ENCODE measurements around the gene GPATCH2.
"Not testable (repeated sequence)": the region's sequence is repeated elsewhere in the genome, so short reads cannot be mapped to it uniquely, and the experiment has no call there.

The GPATCH2 gene

GRCh38 chr1:217585577-217585976 lies 45.3 kb downstream of the GPATCH2 start:
- H3K4me3 ChIP-seq (ENCODE audit: low read depth, low read length) = no peak overlapping the region
- no peak for TF ChIP-seq CTCF (IDR thresholded peaks at IDR 0.05; ENCODE audit: low read depth, low read length)

- not testable (repeated sequence) for H3K4me3 ChIP-seq (ENCODE audit: low read depth, low read length)
Observed at GRCh38 chr1:217584286-217584811, 46.5 kb downstream of the GPATCH2 start.

- no peak for TF ChIP-seq CTCF (IDR thresholded peaks at IDR 0.05; ENCODE audit: low read depth, low read length)
Observed at GRCh38 chr1:217577336-217577735, 53.6 kb downstream of the GPATCH2 start.

GRCh38 chr1:217574265-217574949 lies 56.5 kb downstream of the GPATCH2 start:
- H3K4me3 ChIP-seq (ENCODE audit: low read depth, low read length) = no peak overlapping the region
- TF ChIP-seq CTCF (IDR thresholded peaks at IDR 0.05; ENCODE audit: low read depth, low read length) = no peak

More at GRCh38 chr1:217577336-217577735, 53.6 kb downstream of the GPATCH2 start:
- H3K4me3 ChIP-seq (ENCODE audit: low read depth, low read length) = no peak overlapping the region

- H3K4me3 ChIP-seq (ENCODE audit: low read depth, low read length) = no peak overlapping the region
- no peak for TF ChIP-seq CTCF (IDR thresholded peaks at IDR 0.05; ENCODE audit: low read depth, low read length)
Observed at GRCh38 chr1:217569021-217569420, 61.9 kb downstream of the GPATCH2 start.

- TF ChIP-seq CTCF (IDR thresholded peaks at IDR 0.05; ENCODE audit: low read depth, low read length) = no peak
- no peak overlapping the region for H3K4me3 ChIP-seq (ENCODE audit: low read depth, low read length)
Observed at GRCh38 chr1:217568200-217568599, 62.7 kb downstream of the GPATCH2 start.

GRCh38 chr1:217564833-217565232 lies 66.1 kb downstream of the GPATCH2 start:
- no peak overlapping the region for H3K4me3 ChIP-seq (ENCODE audit: low read depth, low read length)
- no peak for TF ChIP-seq CTCF (IDR thresholded peaks at IDR 0.05; ENCODE audit: low read depth, low read length)

- no peak for TF ChIP-seq CTCF (IDR thresholded peaks at IDR 0.05; ENCODE audit: low read depth, low read length)
- no peak overlapping the region for H3K4me3 ChIP-seq (ENCODE audit: low read depth, low read length)
Observed at GRCh38 chr1:217564207-217564606, 66.7 kb downstream of the GPATCH2 start.

Data from WI38 (cell line).